DOHH2 (cell line): ENCODE measurements around the gene SCRG1.

Experiments
- H3F3A ChIP-seq: fragments of 200-600 bp; sonication (generic), shearing (Covaris generic); 2 replicates; pipeline ENCODE4 v1.6.0; 2016; ENCODE audit warnings: antibody characterized with exemption, mild to moderate bottlenecking; ENCODE audit not compliant: control insufficient read depth, insufficient read depth
- H3K27ac ChIP-seq: fragments of 200-600 bp; sonication (generic); 2 replicates; pipeline ENCODE4 v1.5.1; 2014; ENCODE audit warnings: low read depth, mild to moderate bottlenecking, low read length, moderate library complexity
- H3K27me3 ChIP-seq: fragments of 200-600 bp; sonication (generic); 2 replicates; pipeline ENCODE4 v1.6.1; 2014; ENCODE audit warnings: mild to moderate bottlenecking, low read length, mixed read lengths; ENCODE audit not compliant: control insufficient read depth
- H3K36me3 ChIP-seq: fragments of 200-600 bp; sonication (generic); 2 replicates; pipeline ENCODE4 v1.6.1; 2014; ENCODE audit warnings: mild to moderate bottlenecking, low read length, moderate library complexity, mixed read lengths; ENCODE audit not compliant: control insufficient read depth
- H3K4me1 ChIP-seq: fragments of 200-600 bp; sonication (generic); 2 replicates; pipeline ENCODE4 v1.6.1; 2014; ENCODE audit warnings: mild to moderate bottlenecking, low read length, mixed read lengths; ENCODE audit not compliant: control insufficient read depth
- H3K4me2 ChIP-seq: fragments of 200-600 bp; sonication (generic); 2 replicates; pipeline ENCODE4 v1.6.0; 2014; ENCODE audit warnings: mild to moderate bottlenecking, low read length, moderate library complexity
- H3K4me3 ChIP-seq: fragments of 200-600 bp; sonication (generic); 2 replicates; pipeline ENCODE4 v1.5.1; 2014; ENCODE audit warnings: mild to moderate bottlenecking, low read length, mixed read lengths
- H3K79me2 ChIP-seq: fragments of 200-600 bp; sonication (generic); 2 replicates; pipeline ENCODE4 v1.6.1; 2014; ENCODE audit warnings: mild to moderate bottlenecking, low read length, mixed read lengths; ENCODE audit not compliant: control insufficient read depth
- H3K9me2 ChIP-seq: fragments of 200-600 bp; sonication (generic); replicated peaks from 2 replicates; pipeline ENCODE4 v1.6.1; 2014; ENCODE audit warnings: mild to moderate bottlenecking, low read length, mixed read lengths; ENCODE audit not compliant: control insufficient read depth
- H3K9me3 ChIP-seq: fragments of 200-600 bp; sonication (generic); 2 replicates; pipeline ENCODE4 v1.6.1; 2014; ENCODE audit warnings: antibody characterized with exemption, low read length, mixed read lengths; ENCODE audit not compliant: control insufficient read depth, insufficient read depth
- H4K20me1 ChIP-seq: fragments of 200-600 bp; sonication (generic); 2 replicates; pipeline ENCODE4 v1.6.0; 2014; ENCODE audit warnings: low read depth, mild to moderate bottlenecking, antibody characterized with exemption, low read length, moderate library complexity; ENCODE audit not compliant: control insufficient read depth, insufficient read depth
- CTCF ChIP-seq: fragments of 200-600 bp; sonication (generic); IDR thresholded peaks from one replicate; pipeline ENCODE4 v1.5.1; 2014; ENCODE audit warnings: antibody characterized with exemption, mild to moderate bottlenecking, low read depth, low read length; ENCODE audit not compliant: poor library complexity, severe bottlenecking
- EZH2phosphoT487 ChIP-seq: fragments of 200-600 bp; sonication (generic); IDR thresholded peaks from 2 replicates; pipeline ENCODE4 v1.6.1; 2017; ENCODE audit warnings: borderline replicate concordance, mild to moderate bottlenecking, antibody characterized with exemption, low read length, moderate library complexity, mixed read lengths

Gene SCRG1

GRCh38 chr4:173433447-173433846 is 34.5 kb upstream of the SCRG1 start:
- Histone ChIP-seq H4K20me1 (no peaks in the 10 kb centered on the region), H3K4me2 (no peak overlapping the region), H3F3A (no peaks in the 10 kb centered on the region), H3K9me3 (no peaks in the 10 kb centered on the region), H3K9me2 (no peaks in the 10 kb centered on the region), H3K36me3 (no peaks in the 10 kb centered on the region), H3K27ac (no peak overlapping the region), H3K27me3 (no peaks in the 10 kb centered on the region), H3K4me1 (peaks cover 5% of the 10 kb centered on the region; the same call in 1 of the 2 replicates), H3K79me2 (no peaks in the 10 kb centered on the region), H3K4me3 (no peak overlapping the region)
- TF ChIP-seq EZH2phosphoT487 (no peak), CTCF (no peak)

- TF ChIP-seq CTCF (no peak), EZH2phosphoT487 (no peak)
- Histone ChIP-seq H3K36me3 (no peaks in the 10 kb centered on the region), H3K9me2 (no peaks in the 10 kb centered on the region), H3K4me2 (no peak overlapping the region), H3K27ac (no peak overlapping the region), H4K20me1 (no peaks in the 10 kb centered on the region), H3K4me1 (peaks cover 5% of the 10 kb centered on the region; the same call in 1 of the 2 replicates), H3K4me3 (no peak overlapping the region), H3K79me2 (no peaks in the 10 kb centered on the region), H3F3A (no peaks in the 10 kb centered on the region), H3K27me3 (no peaks in the 10 kb centered on the region), H3K9me3 (no peaks in the 10 kb centered on the region)
Measured at GRCh38 chr4:173432430-173432829, 33.5 kb upstream of the SCRG1 start.

GRCh38 chr4:173426064-173426463 is 27.1 kb upstream of the SCRG1 start:
- no peak overlapping the region for H3K4me2 ChIP-seq
- no peaks in the 10 kb centered on the region for H3K79me2 ChIP-seq
- H3F3A ChIP-seq: no peaks in the 10 kb centered on the region
- no peaks in the 10 kb centered on the region for H3K4me1 ChIP-seq
- no peaks in the 10 kb centered on the region for H3K36me3 ChIP-seq
- H3K27ac ChIP-seq: no peak overlapping the region
- H3K27me3 ChIP-seq: no peaks in the 10 kb centered on the region
- no peaks in the 10 kb centered on the region for H3K9me2 ChIP-seq
- TF ChIP-seq EZH2phosphoT487 (no peak), CTCF (no peak)
- no peak overlapping the region for H3K4me3 ChIP-seq
- no peaks in the 10 kb centered on the region for H3K9me3 ChIP-seq
- H4K20me1 ChIP-seq: no peaks in the 10 kb centered on the region
